ENCODE measurements around the gene PCDHA1.
"Not testable (repeated sequence)": the region's sequence is repeated elsewhere in the genome, so short reads cannot be mapped to it uniquely, and the experiment has no call there.

PCDHA1 gene

DNA sequence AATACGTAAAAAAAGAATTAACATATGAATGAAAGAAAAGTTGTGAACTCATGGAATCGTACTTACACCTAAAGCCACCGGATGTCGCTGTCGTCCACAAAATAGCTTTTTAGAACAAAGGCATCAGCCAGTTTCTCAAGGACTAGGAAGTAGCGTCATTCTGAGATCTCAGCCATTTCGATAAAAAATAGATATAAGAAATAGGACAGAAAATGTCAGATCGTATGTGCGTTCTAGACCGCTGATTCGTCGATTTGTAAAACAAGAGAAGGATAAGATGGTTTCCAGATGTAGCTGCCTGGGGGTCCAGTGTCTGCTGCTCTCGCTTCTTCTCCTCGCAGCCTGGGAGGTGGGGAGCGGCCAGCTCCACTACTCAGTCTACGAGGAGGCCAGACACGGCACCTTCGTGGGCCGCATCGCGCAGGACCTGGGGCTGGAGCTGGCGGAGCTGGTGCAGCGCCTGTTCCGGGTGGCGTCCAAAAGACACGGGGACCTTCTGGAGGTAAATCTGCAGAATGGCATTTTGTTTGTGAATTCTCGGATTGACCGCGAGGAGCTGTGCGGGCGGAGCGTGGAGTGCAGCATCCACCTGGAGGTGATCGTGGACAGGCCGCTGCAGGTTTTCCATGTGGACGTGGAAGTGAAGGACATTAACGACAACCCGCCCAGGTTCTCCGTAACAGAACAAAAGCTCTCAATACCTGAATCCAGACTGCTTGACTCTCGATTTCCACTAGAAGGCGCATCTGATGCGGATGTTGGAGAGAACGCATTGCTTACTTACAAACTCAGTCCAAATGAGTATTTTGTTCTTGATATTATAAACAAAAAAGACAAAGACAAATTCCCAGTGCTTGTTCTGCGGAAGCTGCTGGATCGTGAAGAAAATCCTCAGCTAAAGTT lies 70.1 kb downstream of the PCDHA1 start, which contains the start of gene PCDHA10:
Gene PCDHA10 (plus strand): TSS at position 126 of the 903 bp plus-strand sequence. CDS start 152 bp downstream, at position 278.
- no peak for DNase-seq

DNA sequence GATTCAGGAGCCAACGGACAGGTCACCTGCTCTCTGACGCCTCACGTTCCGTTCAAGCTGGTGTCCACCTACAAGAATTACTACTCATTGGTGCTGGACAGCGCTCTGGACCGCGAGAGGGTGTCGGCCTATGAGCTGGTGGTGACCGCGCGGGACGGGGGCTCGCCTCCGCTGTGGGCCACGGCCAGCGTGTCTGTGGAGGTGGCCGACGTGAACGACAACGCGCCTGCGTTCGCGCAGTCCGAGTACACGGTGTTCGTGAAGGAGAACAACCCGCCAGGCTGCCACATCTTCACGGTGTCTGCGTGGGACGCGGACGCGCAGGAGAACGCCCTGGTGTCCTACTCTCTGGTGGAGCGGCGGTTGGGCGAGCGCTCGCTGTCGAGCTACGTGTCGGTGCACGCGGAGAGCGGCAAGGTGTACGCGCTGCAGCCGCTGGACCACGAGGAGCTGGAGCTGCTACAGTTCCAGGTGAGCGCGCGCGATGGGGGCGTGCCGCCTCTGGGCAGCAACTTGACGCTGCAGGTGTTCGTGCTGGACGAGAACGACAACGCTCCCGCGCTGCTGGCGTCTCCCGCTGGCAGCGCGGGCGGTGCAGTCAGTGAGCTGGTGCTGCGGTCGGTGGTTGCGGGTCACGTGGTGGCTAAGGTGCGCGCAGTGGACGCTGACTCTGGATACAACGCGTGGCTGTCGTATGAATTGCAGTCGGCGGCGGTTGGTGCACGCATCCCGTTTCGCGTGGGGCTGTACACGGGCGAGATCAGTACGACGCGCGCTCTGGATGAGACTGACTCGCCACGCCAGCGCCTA lies 71.4 kb downstream of the PCDHA1 start:
- no peak for DNase-seq

DNA sequence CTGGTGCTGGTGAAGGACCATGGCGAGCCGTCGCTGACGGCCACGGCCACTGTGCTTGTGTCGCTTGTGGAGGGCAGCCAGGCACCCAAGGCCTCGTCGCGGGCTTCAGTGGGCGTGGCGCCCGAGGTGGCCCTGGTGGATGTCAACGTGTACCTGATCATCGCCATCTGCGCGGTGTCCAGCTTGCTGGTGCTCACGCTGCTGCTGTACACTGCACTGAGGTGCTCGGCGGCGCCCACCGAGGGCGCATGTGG lies 72.0 kb downstream of the PCDHA1 start:
- no peak for DNase-seq

DNA sequence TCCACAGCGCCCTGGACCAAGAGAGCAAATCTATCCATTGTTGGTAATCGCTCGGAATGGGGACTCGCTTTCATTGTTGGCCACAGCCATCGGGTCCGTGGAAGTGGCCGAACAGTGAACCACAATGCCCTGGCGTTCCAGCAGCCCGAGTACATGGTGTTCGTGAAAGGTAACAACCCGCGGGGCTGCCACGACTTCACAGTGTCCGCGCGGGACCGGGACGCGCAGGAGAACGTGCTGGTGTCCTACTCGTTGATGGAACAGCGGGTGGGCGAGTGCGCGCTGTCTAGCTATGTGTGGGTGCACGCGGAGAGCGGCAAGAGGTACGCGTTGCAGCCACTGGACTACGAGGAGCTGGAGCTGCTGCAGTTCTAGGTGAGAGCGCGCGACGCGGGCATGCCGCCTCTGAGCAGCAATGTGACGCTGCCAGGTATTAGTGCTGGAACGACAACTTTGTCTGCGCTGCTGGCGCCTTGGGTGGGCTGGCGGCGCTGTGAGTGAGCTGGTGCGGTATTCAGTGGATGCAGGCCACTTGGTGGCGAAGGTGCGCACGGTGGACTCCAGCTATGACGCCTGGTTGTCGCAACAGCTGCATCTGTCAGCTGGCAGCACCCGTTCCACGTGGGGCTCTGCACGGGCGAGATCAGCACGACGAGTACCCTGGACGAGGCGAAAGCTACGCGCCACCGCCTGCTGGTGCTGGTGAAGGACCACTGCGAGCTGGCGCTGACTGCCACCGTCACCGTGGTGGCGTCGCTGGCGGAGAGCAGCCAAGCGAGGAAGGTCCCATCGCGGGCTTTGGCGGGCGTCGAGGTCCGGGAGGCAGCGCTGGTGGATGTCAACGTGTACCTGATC lies 76.7 kb downstream of the PCDHA1 start:
- DNase-seq = no peak

DNA sequence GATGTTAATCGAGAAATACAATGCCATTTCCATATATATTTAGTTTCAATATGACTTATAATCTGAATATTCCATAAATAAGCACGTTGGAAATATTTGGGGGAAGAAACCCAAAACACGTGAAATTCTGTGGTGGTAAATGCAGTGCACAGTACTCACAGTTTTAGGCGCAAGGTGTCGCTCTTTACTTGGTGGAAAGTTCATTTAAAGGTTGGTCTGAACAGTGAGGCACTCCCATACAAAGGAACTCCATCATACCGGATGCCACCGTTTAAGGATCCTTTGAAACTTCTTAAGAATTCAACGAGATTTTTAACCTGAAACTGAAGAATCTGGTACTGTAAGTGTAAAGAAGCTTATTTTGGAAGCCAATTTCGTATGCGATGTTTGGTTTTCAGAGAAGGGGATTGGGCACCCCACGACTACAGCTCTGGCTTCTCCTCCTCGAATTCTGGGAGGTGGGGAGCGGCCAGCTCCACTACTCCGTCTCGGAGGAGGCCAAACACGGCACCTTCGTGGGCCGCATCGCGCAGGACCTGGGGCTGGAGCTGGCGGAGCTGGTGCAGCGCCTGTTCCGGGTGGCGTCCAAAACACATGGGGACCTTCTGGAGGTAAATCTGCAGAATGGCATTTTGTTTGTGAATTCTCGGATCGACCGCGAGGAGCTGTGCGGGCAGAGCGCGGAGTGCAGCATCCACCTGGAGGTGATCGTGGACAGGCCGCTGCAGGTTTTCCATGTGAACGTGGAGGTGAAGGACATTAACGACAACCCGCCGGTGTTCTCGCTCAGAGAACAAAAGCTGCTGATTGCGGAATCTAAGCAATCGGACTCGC lies 83.0 kb downstream of the PCDHA1 start, which contains the start of gene PCDHA11:
Gene PCDHA11 (plus strand): TSS at position 237 of the 834 bp plus-strand sequence. CDS start 147 bp downstream, at position 384.
- DNase-seq = no peak

DNA sequence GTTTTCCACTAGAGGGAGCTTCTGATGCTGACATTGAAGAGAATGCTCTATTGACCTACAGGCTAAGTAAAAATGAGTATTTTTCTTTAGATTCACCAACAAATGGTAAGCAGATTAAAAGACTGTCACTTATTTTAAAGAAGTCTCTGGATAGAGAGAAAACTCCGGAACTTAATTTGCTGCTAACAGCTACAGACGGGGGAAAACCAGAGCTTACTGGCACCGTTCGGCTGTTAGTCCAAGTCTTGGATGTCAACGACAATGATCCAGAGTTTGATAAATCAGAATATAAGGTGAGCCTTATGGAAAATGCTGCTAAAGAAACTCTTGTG lies 83.6 kb downstream of the PCDHA1 start:
- DNase-seq = no peak

DNA sequence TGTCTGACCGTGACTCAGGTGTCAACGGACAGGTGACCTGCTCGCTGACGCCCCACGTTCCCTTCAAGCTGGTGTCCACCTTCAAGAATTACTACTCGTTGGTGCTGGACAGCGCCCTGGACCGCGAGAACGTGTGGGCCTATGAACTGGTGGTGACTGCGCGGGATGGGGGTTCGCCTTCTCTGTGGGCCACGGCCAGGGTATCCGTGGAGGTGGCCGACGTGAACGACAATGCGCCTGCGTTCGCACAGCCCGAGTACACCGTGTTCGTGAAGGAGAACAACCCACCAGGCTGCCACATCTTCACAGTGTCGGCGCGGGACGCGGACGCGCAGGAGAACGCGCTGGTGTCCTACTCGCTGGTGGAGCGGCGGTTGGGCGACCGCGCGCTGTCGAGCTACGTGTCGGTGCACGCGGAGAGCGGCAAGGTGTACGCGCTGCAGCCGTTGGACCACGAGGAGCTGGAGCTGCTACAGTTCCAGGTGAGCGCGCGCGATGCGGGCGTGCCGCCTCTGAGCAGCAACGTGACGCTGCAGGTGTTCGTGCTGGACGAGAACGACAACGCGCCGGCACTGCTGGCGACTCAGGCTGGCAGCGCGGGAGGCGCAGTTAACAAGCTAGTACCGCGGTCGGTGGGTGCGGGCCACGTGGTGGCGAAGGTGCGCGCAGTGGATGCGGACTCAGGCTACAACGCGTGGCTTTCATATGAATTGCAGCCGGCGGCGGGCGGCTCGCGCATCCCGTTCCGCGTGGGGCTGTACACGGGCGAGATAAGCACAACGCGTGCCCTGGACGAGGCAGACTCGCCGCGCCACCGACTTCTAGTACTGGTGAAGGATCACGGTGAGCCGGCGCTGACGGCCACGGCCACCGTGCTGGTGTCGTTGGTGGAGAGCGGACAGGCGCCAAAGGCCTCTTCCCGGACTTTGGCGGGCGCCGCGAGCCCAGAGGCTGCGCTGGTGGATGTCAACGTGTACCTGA lies 84.6 kb downstream of the PCDHA1 start:
- no peak for DNase-seq

DNA sequence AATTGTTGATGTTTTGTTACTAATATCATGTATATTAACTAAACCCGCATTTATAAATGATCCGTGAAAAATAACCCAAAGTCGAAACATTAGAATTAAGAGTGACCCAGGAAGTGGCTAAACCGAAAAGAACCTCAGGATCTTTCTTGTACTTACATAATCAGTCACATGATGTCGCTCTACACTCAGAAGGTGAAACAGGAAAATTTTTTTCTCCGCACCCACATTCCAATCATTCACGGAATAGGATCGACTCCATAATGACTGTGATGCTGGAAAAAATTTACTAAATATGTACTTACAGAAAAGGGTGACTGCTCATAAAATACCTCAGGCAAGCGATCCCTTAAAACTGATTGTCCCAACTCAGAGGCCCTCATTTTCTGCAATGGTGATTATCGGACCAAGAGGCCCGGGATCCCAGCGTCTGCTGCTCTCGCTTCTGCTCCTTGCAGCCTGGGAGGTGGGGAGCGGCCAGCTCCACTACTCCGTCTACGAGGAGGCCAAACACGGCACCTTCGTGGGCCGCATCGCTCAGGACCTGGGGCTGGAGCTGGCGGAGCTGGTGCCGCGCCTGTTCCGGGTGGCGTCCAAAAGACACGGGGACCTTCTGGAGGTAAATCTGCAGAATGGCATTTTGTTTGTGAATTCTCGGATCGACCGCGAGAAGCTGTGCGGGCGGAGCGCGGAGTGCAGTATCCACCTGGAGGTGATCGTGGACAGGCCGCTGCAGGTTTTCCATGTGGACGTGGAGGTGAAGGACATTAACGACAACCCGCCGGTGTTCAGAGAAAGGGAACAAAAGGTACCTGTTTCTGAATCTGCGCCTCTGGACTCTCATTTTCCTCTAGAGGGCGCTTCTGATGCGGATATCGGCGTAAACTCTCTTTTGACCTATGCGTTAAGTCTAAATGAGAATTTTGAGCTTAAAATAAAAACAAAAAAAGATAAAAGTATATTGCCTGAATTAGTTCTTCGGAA lies 89.4 kb downstream of the PCDHA1 start, which contains the start of gene PCDHA12:
Gene PCDHA12 (plus strand): TSS at position 224 of the 981 bp plus-strand sequence. CDS start 165 bp downstream, at position 389.
- no peak for DNase-seq

DNA sequence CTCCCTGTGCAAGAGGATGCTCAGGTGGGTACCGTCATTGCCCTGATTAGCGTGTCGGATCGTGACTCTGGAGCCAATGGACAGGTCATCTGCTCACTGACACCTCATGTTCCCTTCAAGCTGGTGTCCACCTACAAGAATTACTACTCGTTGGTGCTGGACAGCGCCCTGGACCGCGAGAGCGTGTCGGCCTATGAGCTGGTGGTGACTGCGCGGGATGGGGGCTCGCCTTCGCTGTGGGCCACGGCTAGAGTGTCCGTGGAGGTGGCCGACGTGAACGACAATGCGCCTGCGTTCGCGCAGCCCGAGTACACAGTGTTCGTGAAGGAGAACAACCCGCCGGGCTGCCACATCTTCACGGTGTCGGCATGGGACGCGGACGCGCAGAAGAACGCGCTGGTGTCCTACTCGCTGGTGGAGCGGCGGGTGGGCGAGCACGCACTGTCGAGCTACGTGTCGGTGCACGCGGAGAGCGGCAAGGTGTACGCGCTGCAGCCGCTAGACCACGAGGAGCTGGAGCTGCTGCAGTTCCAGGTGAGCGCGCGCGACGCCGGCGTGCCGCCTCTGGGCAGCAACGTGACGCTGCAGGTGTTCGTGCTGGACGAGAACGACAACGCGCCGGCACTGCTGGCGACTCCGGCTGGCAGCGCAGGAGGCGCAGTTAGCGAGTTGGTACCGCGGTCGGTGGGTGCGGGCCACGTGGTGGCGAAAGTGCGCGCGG lies 90.8 kb downstream of the PCDHA1 start:
- not testable (repeated sequence) for DNase-seq

DNA sequence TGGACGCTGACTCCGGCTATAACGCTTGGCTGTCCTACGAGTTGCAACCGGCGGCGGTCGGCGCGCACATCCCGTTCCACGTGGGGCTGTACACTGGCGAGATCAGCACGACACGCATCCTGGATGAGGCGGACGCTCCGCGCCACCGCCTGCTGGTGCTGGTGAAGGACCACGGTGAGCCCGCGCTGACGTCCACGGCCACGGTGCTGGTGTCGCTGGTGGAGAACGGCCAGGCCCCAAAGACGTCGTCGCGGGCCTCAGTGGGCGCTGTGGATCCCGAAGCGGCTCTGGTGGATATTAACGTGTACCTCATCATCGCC lies 91.3 kb downstream of the PCDHA1 start:
- no peak for DNase-seq

DNA sequence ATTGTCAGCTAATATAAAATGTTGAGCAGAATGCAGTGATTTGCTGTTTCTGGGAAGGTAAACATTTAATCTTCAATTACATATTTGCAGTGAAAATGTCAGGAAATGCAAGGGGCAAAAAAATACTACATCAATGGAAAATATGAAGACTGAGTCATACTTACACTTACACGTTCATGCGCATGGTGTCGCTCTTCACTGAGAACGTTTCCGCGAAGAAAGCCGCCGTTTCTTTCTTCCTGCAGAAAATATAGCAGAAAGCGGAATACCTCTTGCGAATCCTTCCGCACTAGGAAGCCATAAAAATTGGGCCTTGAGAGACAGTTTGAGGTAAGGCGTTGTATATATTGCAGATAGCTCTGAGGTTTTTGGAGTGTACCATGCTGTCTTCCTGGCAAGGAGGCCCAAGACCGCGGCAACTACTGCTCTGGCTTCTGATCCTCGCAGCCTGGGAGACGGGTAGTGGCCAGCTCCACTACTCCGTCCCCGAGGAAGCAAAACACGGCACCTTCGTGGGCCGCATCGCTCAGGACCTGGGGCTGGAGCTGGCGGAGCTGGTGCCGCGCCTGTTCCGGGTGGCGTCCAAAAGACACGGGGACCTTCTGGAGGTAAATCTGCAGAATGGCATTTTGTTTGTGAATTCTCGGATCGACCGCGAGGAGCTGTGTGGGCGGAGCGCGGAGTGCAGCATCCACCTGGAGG lies 96.1 kb downstream of the PCDHA1 start, which contains the start of gene PCDHA13:
Gene PCDHA13 (plus strand): TSS at position 236 of the 702 bp plus-strand sequence. CDS start 145 bp downstream, at position 381.
- DNase-seq = no peak

DNA sequence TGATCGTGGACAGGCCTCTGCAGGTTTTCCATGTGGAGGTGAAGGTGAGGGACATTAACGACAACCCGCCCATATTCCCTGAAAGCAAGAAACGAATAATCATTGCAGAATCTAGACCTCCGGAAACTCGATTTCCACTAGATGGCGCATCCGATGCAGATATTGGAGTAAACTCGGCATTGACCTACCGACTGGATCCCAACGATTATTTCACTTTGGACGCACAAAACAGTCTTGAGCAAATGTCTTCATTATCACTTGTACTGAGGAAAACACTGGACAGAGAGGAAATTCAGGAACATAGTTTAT lies 96.6 kb downstream of the PCDHA1 start:
- DNase-seq = no peak

DNA sequence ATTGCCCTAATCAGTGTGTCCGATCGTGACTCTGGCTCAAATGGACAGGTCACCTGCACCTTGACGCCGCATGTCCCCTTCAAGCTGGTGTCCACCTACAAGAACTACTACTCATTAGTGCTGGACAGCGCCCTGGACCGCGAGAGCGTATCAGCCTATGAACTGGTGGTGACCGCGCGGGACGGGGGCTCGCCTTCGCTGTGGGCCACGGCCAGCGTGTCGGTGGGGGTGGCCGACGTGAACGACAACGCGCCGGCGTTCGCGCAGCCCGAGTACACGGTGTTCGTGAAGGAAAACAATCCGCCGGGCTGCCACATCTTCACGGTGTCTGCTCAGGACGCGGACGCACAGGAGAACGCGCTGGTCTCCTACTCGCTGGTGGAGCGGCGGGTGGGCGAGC lies 97.4 kb downstream of the PCDHA1 start:
- no peak for DNase-seq

DNA sequence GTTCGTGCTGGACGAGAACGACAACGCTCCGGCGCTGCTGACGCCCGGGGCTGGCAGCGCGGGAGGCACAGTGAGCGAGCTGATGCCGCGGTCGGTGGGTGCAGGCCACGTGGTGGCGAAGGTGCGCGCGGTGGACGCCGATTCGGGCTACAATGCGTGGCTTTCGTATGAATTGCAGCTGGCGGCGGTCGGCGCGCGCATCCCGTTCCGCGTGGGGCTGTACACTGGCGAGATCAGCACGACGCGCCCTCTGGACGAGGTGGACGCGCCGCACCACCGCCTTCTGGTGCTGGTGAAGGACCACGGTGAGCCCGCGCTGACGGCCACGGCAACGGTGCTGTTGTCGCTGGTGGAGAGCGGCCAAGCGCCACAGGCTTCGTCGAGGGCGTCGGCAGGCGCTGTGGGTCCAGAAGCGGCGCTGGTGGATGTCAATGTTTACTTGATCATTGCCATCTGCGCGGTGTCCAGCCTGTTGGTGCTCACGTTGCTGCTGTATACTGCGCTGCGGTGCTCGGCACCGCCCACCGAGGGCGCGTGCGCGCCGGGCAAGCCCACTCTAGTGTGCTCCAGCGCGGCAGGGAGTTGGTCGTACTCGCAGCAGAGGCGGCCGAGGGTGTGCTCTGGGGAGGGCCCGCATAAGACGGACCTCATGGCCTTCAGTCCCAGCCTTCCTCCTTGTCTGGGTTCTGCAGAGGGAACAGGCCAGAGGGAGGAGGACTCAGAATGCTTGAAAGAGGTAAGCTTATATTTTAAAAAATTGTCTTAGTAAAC lies 98.2 kb downstream of the PCDHA1 start:
- no peak for DNase-seq

DNA sequence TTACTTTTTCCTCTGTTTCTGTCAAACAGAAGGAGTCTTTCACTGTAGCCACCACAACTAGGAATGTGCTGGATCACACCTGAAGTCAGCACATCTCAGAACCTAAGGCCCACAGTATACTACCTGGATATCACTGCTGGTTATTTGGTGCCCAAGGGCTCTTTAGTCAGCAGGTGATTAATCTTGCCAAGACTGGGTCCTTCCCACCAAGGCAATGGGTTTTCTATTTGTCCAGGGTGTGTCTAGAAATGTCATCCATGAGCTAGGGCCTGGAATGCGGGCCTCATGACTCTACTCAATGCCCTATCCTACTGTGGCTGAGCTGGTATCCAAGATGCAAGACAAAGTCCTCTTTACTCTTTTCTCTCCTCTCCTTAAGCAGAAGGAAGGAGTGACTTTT lies 130.4 kb downstream of the PCDHA1 start:
- DNase-seq = no peak

DNA sequence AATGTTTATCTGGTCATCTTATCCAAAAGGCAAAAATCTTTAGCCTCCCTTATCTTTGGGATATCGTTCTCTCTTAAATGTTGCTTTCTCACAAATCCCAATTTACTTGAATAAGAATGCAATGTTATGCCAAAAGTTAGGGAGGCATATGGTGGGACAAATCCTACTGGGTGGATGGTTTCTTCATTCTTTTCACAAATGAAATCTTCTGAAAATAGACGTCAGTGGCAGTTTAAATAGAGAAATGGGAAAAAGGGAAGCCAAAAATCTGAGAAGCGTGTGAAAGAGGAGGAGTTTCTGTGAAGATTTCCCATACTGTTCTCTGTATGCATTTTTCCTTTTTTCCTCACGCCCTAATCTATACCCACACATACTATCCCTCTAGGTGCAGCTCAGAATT lies 137.7 kb downstream of the PCDHA1 start:
- no peak for DNase-seq

DNA sequence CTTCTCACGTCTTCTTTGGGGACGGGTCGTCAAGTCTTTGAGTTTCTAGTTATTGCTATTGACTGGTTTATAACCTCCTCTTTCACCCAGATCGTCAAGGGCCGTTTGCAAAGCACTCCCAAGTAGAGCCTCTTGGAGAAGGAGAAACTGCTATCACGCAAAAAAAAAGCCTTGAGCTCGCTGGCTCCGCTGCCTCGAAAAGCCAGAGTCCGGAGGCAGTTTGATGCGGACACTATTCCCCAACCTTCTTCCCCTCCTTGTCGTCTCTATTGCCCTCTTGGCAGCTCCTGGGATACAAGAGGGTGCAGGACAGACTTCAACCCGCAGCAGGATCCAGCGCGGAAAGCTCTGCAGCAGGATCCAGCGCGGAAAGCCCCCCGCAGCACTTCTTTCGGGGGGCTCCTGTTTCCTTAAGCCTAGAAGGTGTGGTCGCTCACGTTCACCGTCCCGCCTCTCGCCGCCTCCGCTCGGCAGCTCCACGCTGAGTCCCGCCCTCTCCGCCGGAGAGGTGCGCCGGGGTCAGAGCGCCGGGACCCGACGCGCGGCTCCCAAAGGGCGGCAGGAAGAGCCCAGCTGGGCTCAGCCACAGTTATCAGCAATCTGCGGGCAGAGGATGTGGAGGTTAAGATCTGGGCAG lies 140.0 kb downstream of the PCDHA1 start, which contains the start of gene PCDHAC1:
Gene PCDHAC1 (plus strand): TSS at position 494 of the 637 bp plus-strand sequence. CDS start 594 bp downstream, outside the sequence.
- no peak for DNase-seq
